Retinal pigment epithelial cell (primary cell): ENCODE data around the gene BCAR3.

Source experiments
- DNase-seq: peaks from one replicate; pipeline ENCODE4 v3.0.0-alpha.2; 2010; ENCODE audit warnings: low read depth
- H3K4me3 ChIP-seq: 2 replicates; pipeline ENCODE4 v1.5.1; 2011; ENCODE audit warnings: mild to moderate bottlenecking, low read length, control low read depth, moderate library complexity
- TF ChIP-seq, protein P1 (sequence below): conservative IDR thresholded peaks from 2 replicates; pipeline ENCODE4 v1.5.1; 2011; ENCODE audit warnings: low read depth, low read length, control low read depth, inconsistent platforms

Gene BCAR3

DNA sequence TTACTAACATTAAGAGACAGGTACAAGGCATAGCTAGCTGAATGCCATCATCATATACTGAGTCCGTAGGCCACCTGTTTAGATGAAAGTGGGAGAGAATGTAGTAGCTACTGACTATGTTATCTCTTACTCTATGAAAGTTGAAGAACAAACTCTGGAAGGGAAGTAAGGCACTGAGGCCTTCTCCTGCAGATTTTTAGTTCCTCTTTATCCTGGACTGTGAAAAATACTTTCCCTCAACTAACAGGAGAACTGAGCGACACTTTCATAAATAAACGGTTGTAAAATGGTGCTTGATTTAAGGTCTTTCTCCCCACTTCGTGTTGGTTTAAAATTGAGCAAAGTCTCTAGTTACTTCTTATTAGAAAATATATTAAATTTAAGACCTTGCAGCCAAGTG lies 131.8 kb downstream of the BCAR3 start:
- H3K4me3 ChIP-seq: no peak overlapping the region
- no peak for DNase-seq
- TF ChIP-seq, protein P1, sequence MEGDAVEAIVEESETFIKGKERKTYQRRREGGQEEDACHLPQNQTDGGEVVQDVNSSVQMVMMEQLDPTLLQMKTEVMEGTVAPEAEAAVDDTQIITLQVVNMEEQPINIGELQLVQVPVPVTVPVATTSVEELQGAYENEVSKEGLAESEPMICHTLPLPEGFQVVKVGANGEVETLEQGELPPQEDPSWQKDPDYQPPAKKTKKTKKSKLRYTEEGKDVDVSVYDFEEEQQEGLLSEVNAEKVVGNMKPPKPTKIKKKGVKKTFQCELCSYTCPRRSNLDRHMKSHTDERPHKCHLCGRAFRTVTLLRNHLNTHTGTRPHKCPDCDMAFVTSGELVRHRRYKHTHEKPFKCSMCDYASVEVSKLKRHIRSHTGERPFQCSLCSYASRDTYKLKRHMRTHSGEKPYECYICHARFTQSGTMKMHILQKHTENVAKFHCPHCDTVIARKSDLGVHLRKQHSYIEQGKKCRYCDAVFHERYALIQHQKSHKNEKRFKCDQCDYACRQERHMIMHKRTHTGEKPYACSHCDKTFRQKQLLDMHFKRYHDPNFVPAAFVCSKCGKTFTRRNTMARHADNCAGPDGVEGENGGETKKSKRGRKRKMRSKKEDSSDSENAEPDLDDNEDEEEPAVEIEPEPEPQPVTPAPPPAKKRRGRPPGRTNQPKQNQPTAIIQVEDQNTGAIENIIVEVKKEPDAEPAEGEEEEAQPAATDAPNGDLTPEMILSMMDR: no peak

DNA sequence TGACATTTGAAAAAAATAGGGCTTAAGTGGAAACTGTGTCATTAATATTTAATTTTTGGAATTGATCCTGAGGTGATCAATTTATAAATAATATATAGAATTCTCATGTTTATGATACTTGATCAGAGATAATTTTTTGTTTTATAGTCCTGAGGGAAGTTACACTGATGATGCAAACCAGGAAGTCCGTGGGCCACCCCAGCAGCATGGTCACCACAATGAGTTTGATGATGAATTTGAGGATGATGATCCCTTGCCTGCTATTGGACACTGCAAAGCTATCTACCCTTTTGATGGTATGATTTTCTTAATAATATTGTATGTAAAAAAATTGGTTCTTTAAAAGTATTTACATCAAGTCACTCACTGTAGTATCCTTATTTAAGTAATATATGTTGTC lies 132.5 kb downstream of the BCAR3 start:
- TF ChIP-seq, protein P1: no peak
- H3K4me3 ChIP-seq: no peak overlapping the region
- DNase-seq: no peak

DNA sequence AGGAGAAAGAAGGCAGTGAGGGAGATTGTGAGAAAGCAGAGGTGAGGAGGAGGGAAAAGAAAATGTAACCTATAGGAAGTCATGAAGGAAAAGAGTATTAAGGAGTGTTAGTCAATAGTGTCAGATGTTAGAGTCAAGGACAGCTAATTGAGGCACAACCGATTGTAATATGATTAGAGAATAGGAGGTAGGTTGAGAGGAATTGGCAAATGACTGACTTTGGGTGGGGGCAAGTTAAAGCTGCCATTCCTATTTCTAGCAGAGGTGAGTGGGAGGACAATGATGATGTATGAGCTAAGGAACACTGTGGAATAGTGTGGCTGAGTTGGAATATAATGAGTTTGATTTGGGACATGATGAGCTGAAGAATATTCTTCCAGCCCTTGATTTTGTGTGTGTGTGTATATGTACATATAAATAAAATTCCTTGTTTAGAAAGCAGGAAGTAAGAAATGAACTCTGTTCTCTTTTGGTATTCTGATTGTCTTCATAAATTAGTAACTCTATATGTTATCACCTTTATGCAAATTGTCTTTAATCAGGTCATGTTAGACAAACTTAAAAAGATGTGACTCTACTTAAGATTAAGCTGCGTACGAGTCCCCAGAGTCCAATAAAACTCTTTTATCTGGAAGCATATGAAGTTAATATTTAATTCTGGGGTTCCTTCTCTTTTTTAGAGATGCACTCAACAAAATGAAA lies 135.3 kb downstream of the BCAR3 start:
- TF ChIP-seq, protein P1: no peak
- H3K4me3 ChIP-seq: no peak overlapping the region
- no peak for DNase-seq

DNA sequence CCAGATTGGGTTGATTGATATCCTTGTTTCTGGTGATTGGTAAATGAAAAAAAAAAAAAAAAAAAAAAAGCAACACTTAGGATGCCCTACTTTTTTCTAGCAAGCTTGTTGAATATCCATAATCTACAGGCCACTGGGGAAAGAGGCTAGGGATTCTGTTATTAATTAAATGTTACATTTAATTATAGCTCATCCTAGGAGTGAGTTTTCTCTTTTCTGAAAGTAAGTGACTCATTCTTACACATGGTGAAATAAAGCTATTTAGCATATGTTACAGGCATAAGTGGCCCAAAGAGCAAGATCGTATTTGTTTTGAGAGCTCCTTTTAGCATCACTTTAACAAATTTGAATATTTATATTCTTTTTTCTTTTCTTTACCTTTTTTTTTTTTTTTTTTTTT lies 139.2 kb downstream of the BCAR3 start:
- TF ChIP-seq, protein P1: no peak
- DNase-seq: no peak
- no peak overlapping the region for H3K4me3 ChIP-seq

DNA sequence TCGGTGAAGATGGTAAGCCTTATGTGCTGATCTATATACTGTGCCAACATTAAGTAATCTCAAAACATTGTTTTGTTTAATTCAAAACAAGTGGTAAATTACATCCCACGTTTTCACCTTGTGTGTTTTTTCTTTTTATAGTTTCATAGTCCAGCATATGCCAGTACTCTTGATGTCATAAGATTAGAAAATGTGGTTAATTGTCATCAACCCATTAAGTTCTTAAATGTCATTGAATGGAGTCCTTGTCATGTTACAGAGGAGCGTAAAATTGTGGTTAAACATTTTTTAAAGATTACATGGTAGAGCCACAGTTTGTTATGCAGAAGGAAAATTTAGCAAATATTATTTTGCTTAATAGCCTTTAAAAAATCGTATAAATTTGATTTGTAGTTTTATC lies 140.6 kb downstream of the BCAR3 start:
- DNase-seq: no peak
- TF ChIP-seq, protein P1: no peak
- H3K4me3 ChIP-seq: no peak overlapping the region

DNA sequence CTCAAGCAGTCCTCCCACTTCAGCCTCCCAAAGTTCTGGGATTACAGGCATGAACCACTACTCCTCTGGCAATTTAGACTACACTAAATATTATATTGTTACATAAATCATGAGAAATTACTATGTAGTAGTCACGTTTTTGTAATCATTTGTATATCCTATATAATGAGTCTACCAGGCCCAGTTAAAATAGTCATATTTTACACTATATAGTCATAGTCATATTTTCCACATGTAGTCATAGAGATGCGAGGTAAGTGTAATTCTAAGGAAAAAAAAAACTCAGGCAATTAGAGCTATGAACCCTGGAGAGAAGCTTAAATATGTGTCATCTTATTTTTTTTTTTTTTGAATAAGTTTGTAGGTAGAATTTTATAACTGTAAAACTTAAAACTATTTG lies 143.7 kb downstream of the BCAR3 start:
- H3K4me3 ChIP-seq: no peak overlapping the region
- no peak for DNase-seq
- TF ChIP-seq, protein P1: no peak

DNA sequence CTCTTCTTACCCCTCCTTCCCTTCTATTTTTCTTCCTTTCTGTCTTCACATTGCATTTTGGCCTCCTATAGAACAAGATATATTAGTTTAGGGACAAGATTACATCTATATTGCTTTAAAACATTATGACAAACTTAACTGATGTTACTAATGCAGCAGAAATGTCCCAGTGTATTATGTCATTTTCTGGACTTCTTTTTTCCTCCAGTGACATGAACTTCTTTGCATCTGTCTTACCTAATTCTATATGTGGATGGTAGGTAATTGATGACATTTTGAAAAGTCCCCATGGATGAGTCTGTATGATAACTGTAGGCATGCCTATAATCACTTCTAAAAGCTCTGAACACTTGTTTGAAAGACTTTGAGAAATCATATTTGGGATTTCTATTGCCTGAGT lies 144.2 kb downstream of the BCAR3 start:
- no peak overlapping the region for H3K4me3 ChIP-seq
- no peak for DNase-seq
- TF ChIP-seq, protein P1: no peak
